ENCODE data around the gene SGPP1. TPM values are rescaled to one million over a fixed set of nuclear protein-coding genes. Genes with fewer than 3 reads are reported as not detected.

Gene SGPP1
- total RNA-seq, 1 experiment from 2014 or later: 17.7 TPM

DNA sequence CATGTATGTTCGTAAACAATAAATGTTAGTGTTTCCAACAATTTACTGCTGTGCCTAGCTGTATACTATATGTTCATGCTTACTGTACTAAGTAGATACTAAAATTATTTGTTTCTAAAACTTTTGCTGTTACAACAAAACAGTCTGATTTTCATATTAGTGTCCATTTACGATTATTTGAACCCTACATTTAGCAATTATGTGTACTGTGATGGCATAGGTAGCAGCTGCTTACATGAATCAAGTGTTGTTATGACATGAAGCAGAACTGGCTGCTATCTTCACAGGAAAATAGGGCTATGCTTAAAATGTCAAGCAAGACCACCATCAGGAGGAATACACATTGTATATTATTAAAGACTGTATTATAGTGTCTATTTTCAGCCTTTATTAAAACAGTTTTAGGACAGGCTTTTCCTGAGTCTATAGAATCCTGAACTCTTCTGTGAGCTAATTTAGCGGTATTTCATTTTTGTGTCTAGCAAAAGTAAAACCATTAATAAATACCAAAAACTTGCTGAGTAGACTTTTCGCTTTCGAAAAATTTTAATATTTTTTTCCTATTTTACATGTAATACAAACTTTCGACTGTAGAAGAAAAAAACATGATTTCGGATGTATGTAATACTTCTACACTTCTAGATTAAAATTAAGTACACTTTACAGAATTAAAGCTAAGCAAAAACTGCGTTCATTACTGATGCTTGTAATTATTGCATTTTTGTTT lies 85.0 kb downstream of the SGPP1 start:
- Histone ChIP-seq H3K4me1 (ENCODE audit: control insufficient read depth in 1 of 2, insufficient read depth in 2 of 2, low read length in 2 of 2) (peaks cover 0 to 17% of the 10 kb centered on the region in 2 experiments; a peak in 2 of 4 replicates), H3K4me3 (replicated peaks in 1 of 2; ENCODE audit: low read depth in 1 of 2, low read length in 2 of 2) (peak overlapping the region; percentile 75 to 86), H3K9me2 (ENCODE audit: insufficient read depth) (no peaks in the 10 kb centered on the region), H3K36me3 (ENCODE audit: control insufficient read depth in 1 of 2, insufficient read depth in 2 of 2, low read length in 2 of 2) (no peaks in the 10 kb centered on the region), H2AFZ (ENCODE audit: low read depth, low read length, poor library complexity, severe bottlenecking) (peak overlapping the region; percentile 52), H3K27ac (ENCODE audit: low read depth, low read length) (no peak overlapping the region; the same call in 1 of the 2 replicates), H3K9me3 (ENCODE audit: control insufficient read depth in 1 of 2, insufficient read depth in 1 of 2, low read depth in 1 of 2, low read length in 2 of 2) (no peaks in the 10 kb centered on the region), H4K20me1 (ENCODE audit: insufficient read depth) (no peaks in the 10 kb centered on the region), H3K27me3 (ENCODE audit: insufficient read depth, low read length) (no peaks in the 10 kb centered on the region), H3K9ac (ENCODE audit: low read length) (peak overlapping the region; percentile 96), H3K4me2 (ENCODE audit: low read length) (peak overlapping the region; percentile 92), H3K79me2 (ENCODE audit: insufficient read depth, low read length) (peaks cover 33% of the 10 kb centered on the region)
- no peak for ATAC-seq
- no peak for DNase-seq (ENCODE audit: low read depth, low spot score)
- TF ChIP-seq SIN3A (IDR thresholded peaks at IDR 0.05; ENCODE audit: low read depth) (0 out of 2 replicates have a peak, but pooled peaks have one; percentile 11), SRF (IDR thresholded peaks at IDR 0.05; ENCODE audit: low read depth) (no peak)
- TF ChIP-seq, protein P1, sequence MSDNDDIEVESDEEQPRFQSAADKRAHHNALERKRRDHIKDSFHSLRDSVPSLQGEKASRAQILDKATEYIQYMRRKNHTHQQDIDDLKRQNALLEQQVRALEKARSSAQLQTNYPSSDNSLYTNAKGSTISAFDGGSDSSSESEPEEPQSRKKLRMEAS (IDR thresholded peaks at IDR 0.05): no peak
- POLR2A ChIA-PET: interaction anchor here (0.5 to 1.9 kb wide), 9 partner anchors 9 to 696 kb away, joined by 3 to 8 read pairs (median 5); partner anchors contain the start of gene PPP2R5E
- CTCF ChIA-PET: interaction anchor here (1.2 to 1.6 kb wide), 4 partner anchors 8 to 127 kb away, joined by 3 to 13 read pairs (median 4); no protein-coding TSS in a partner anchor
- intact Hi-C loops (cut with micrococcal nuclease): loop anchor here (5.0 to 10.0 kb wide), 3 partner anchors 84 to 662 kb away; partner anchors contain the start of genes SGPP1 and SYNE2
- RAD21 ChIA-PET (ENCODE audit: low non-redundant PET in 1 of 2, low total read pairs in 2 of 2, uncharacterized antibody in 2 of 2, unreplicated experiment in 2 of 2): interaction anchor here in 1 of 2 experiments (0.9 kb wide), 1 partner anchor 127 kb away, joined by 3 read pairs; no protein-coding TSS in a partner anchor
- no TSS peak for BruUV-seq (replicated peaks)

DNA sequence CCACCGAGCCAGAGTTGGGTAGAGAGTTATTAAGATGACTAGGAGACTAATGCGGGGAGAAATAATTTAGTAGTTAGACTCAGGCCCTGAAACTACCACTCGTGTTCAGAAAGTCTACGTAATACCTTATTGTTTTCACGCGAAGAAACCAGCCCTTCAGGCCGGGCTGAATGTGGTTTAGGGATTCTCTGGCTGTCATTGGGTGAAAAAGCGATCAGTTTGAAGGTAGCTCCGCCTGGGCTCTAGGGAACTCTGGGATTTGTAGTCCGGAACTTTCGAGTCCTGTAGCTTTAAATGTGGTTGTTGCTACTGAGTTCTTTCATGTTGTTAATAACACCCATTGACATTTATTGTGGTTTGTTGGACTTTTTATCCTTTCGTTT lies 85.6 kb downstream of the SGPP1 start:
- Histone ChIP-seq H3K27ac (ENCODE audit: low read depth, low read length) (peak overlapping the region; percentile 92), H3K9me3 (ENCODE audit: control insufficient read depth in 1 of 2, insufficient read depth in 1 of 2, low read depth in 1 of 2, low read length in 2 of 2) (no peaks in the 10 kb centered on the region), H3K9me2 (ENCODE audit: insufficient read depth) (no peaks in the 10 kb centered on the region), H3K79me2 (ENCODE audit: insufficient read depth, low read length) (peaks cover 39% of the 10 kb centered on the region), H3K4me1 (ENCODE audit: control insufficient read depth in 1 of 2, insufficient read depth in 2 of 2, low read length in 2 of 2) (peaks cover 0 to 17% of the 10 kb centered on the region in 2 experiments; a peak in 2 of 4 replicates), H4K20me1 (ENCODE audit: insufficient read depth) (no peaks in the 10 kb centered on the region), H2AFZ (ENCODE audit: low read depth, low read length, poor library complexity, severe bottlenecking) (peak overlapping the region; percentile 52), H3K4me2 (ENCODE audit: low read length) (peak overlapping the region; percentile 92), H3K4me3 (replicated peaks in 1 of 2; ENCODE audit: low read depth in 1 of 2, low read length in 2 of 2) (peak overlapping the region; percentile 75 to 86), H3K9ac (ENCODE audit: low read length) (peak overlapping the region; percentile 96), H3K36me3 (ENCODE audit: control insufficient read depth in 1 of 2, insufficient read depth in 2 of 2, low read length in 2 of 2) (no peaks in the 10 kb centered on the region), H3K27me3 (ENCODE audit: insufficient read depth, low read length) (no peaks in the 10 kb centered on the region)
- ATAC-seq (peak; percentile 70), DNase-seq (ENCODE audit: low read depth, low spot score) (peak; percentile 92)
- RAD21 ChIA-PET (ENCODE audit: low non-redundant PET in 1 of 2, low total read pairs in 2 of 2, uncharacterized antibody in 2 of 2, unreplicated experiment in 2 of 2): interaction anchor here in 1 of 2 experiments (0.9 kb wide), 1 partner anchor 128 kb away, joined by 3 read pairs; no protein-coding TSS in a partner anchor
- CTCF ChIA-PET: interaction anchor here (0.7 to 1.6 kb wide), 7 partner anchors 8 to 253 kb away, joined by 3 to 13 read pairs (median 4); no protein-coding TSS in a partner anchor
- POLR2A ChIA-PET: interaction anchor here (0.5 to 1.9 kb wide), 14 partner anchors 8 to 697 kb away, joined by 3 to 8 read pairs (median 4); partner anchors contain the start of gene PPP2R5E
- BruUV-seq (replicated peaks): TSS peak; percentile 82
- intact Hi-C loops (cut with micrococcal nuclease): loop anchor here (5.0 to 10.0 kb wide), 3 partner anchors 85 to 663 kb away; partner anchors contain the start of genes SGPP1 and SYNE2
- TF ChIP-seq ELF1 (IDR thresholded peaks at IDR 0.05; ENCODE audit: borderline replicate concordance, low read depth): peak; percentile 95
- TF ChIP-seq POLR2A (IDR thresholded peaks at IDR 0.05; ENCODE audit: borderline replicate concordance, extremely low read depth, insufficient read depth, insufficient read length): peak; percentile 41
- TF ChIP-seq, protein P2, sequence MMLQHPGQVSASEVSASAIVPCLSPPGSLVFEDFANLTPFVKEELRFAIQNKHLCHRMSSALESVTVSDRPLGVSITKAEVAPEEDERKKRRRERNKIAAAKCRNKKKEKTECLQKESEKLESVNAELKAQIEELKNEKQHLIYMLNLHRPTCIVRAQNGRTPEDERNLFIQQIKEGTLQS (IDR thresholded peaks at IDR 0.05): no peak
- TF ChIP-seq SP1 (IDR thresholded peaks at IDR 0.05; ENCODE audit: low read depth): peak; percentile 32
- TF ChIP-seq SIN3A (IDR thresholded peaks at IDR 0.05; ENCODE audit: low read depth): peak; percentile 47; the same call in 1 of the 2 replicates

Data from HCT116 (cell line).